ENCODE measurements around the gene ULK4.

Gene ULK4

DNA sequence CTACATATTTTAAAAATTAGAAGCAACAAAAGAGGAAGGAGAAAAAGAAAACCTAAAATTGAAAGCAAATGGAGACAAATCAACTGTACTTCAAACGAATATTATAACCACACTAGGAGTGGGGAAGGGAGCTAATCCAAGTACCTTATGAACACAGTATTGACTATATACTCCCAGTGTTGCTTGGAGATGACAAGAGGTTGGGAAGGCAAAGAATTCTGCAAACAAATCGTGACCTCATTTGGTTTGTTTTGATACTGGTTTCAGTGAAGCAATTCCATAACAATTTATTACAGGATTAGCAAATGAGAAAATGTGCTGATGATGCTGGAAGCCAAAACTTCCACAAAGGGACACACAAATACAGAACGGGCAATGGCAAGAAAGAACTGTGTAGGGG is 268.1 kb downstream of the ULK4 start:
- TF ChIP-seq, protein P1, sequence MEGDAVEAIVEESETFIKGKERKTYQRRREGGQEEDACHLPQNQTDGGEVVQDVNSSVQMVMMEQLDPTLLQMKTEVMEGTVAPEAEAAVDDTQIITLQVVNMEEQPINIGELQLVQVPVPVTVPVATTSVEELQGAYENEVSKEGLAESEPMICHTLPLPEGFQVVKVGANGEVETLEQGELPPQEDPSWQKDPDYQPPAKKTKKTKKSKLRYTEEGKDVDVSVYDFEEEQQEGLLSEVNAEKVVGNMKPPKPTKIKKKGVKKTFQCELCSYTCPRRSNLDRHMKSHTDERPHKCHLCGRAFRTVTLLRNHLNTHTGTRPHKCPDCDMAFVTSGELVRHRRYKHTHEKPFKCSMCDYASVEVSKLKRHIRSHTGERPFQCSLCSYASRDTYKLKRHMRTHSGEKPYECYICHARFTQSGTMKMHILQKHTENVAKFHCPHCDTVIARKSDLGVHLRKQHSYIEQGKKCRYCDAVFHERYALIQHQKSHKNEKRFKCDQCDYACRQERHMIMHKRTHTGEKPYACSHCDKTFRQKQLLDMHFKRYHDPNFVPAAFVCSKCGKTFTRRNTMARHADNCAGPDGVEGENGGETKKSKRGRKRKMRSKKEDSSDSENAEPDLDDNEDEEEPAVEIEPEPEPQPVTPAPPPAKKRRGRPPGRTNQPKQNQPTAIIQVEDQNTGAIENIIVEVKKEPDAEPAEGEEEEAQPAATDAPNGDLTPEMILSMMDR (IDR thresholded peaks at IDR 0.05), result no peak
- H3K9me3 ChIP-seq, result no peaks in the 10 kb centered on the region
- H3K27ac ChIP-seq, result no peak overlapping the region
- H3K4me1 ChIP-seq (ENCODE audit: control insufficient read depth in 1 of 2, insufficient read depth in 1 of 2, low read depth in 1 of 2, low read length in 1 of 2), result no peaks in the 10 kb centered on the region
- H3K36me3 ChIP-seq, result no peaks in the 10 kb centered on the region
- no peaks in the 10 kb centered on the region for H3K27me3 ChIP-seq
- no peak overlapping the region for H3K4me3 ChIP-seq (ENCODE audit: low read depth in 1 of 2, low read length in 1 of 2)

DNA sequence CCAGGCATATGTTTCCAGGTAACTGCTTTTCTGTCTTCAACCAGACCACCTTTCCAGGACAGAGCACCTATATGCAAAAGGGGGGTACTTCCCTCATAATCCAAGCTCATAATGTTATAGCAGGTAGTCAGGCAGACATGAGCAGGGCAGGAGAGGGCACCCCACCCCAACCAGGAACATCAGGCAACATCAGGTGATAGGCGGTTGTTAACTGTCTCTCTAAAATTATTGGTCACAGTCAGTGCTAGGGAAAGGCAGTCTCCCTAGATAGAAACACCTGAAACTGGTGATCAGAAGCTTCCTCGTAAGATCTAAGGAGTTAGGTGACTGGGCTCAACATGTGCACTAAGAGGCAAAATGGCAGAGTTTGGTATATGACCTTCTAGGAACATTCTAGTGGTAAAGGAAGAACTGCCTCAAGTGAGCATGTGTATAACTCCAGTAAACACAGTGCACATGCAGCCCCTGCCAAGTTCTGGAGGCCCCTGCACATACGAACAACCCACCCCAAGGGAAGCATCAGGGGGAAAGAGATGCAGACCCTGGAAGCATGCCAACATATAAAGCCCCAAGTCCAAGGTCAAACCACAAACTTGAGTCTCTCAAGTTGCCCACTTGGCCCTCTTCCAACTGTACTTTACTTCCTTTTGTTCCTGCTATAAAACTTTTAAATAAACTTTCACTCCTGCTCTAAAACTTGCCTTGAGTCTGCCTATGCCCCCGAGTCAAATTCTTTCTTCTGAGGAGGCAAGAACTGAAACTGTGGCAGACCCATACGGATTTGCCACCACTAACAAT is 270.9 kb downstream of the ULK4 start:
- Histone ChIP-seq H3K4me1 (ENCODE audit: control insufficient read depth in 1 of 2, insufficient read depth in 1 of 2, low read depth in 1 of 2, low read length in 1 of 2) (no peaks in the 10 kb centered on the region), H3K27me3 (no peaks in the 10 kb centered on the region), H3K27ac (no peak overlapping the region), H3K4me3 (ENCODE audit: low read depth in 1 of 2, low read length in 1 of 2) (no peak overlapping the region), H3K36me3 (no peaks in the 10 kb centered on the region), H3K9me3 (no peaks in the 10 kb centered on the region)
- TF ChIP-seq, protein P1 (IDR thresholded peaks at IDR 0.05), result no peak

DNA sequence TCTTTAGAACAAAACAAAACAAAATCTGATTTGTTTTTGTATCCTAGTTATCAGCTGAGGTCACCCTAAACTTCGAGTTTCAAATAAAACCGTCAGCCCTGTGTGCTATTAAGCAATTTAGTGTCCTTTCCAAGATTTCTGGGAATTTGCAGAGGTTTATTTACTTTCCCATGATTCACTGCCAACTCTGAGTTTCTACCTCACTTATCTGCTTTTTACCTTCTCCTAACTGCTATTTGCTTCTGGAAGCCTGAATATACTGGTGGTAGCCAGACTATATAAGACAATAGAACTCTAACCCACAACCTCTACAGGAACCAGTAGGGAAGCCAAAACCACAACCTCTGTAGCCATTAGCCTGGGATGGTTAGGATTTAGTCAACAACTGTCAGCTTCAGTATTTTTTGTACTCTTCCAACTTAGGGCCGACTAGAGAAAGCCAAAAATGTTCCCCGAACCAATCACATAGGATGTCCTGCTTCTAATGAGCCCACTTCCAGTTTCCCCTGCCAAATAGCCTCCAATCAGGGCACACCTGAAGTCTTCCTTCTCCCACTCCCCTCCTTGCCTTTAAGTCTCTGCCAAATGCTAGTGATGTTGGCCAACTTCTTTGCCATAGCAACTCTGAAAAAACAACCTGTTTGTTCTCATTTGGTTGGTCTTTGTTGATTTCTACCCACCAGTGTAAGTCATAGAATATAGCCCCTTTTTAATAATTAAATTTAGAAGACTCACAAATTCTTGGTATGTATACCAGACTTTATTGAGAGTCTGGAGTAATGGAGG is 273.1 kb downstream of the ULK4 start:
- Histone ChIP-seq H3K4me3 (ENCODE audit: low read depth in 1 of 2, low read length in 1 of 2) (no peak overlapping the region), H3K27ac (no peak overlapping the region), H3K27me3 (no peaks in the 10 kb centered on the region), H3K4me1 (ENCODE audit: control insufficient read depth in 1 of 2, insufficient read depth in 1 of 2, low read depth in 1 of 2, low read length in 1 of 2) (no peaks in the 10 kb centered on the region), H3K9me3 (no peaks in the 10 kb centered on the region), H3K36me3 (no peaks in the 10 kb centered on the region)
- TF ChIP-seq, protein P1 (IDR thresholded peaks at IDR 0.05), result no peak

DNA sequence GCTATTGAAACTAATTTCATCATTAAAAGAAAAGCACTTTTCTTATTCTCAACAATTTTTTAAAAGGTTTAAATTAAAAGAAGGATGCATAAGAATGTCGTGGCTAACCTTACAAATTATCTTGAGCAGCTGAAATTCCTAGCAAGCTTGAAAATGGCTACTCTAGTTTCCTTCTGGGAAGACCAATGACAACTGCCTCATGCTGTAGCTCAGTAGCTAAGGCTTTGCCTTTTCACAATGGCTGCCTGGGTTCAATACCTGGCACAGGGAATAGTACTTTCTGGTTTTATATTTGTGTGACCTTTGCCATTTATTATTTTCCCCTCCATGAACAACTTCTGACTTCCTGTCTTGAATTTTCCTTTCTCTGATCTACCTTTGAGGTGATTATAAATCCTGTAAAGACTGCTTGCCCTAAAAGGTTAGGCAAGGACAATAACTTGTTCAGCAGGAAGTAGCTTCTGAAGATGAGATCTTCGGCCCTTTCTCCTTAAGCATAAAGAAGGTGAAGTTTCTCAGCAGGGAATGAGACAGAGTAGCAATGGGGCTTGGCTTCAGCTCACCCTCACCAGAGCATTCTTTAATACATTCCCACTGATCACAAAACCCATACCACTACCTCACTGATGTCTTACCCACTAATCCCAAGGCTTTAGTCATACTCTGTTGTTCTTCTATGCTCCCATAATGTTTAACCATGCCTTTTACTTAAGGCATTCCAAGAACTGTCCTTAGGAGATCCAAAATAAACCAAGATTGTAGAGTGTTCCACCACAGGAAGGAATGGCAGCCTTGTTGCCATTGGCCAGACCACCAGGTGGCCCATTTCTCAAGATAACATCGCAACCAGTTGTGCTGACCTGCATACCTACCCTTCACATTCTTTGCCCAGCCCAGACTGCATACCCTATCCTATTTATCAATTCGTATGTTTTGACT is 276.8 kb downstream of the ULK4 start:
- H3K36me3 ChIP-seq, result no peaks in the 10 kb centered on the region
- H3K27ac ChIP-seq, result no peak overlapping the region
- TF ChIP-seq, protein P1 (IDR thresholded peaks at IDR 0.05), result no peak
- no peaks in the 10 kb centered on the region for H3K9me3 ChIP-seq
- H3K4me1 ChIP-seq (ENCODE audit: control insufficient read depth in 1 of 2, insufficient read depth in 1 of 2, low read depth in 1 of 2, low read length in 1 of 2), result no peaks in the 10 kb centered on the region
- no peaks in the 10 kb centered on the region for H3K27me3 ChIP-seq
- no peak overlapping the region for H3K4me3 ChIP-seq (ENCODE audit: low read depth in 1 of 2, low read length in 1 of 2)

DNA sequence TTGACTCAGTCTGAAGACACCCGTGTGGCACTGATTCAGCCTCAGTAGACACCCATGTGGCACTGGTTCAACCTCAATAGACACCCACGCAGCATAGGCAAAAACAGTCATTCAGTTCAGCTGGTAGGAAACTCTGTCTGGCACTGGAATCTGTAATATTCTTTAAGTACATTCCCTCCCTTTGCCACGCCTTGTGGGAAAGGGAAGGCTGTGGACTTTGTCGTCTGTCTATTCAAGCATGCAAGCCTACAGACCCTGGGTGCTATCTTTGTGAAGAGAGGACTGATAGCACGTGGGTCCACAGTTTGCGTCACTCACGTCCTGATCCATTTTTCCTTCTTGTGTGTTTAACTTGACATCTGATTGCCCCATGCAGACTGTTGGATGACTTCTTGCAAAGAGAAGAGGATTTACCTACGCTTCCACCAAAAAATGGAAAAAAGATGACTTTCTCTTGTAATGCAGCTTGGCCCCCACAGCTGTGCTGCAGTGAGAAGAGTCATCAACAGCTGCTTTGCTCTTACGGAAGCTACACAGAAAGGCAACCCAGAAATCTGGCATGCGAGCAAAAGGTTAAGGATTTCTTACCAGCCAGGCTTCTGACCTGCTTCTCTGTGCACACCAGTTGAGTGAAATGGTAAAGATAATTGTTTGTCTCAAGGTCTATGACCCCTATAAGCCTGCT is 278.1 kb downstream of the ULK4 start:
- Histone ChIP-seq H3K36me3 (no peaks in the 10 kb centered on the region), H3K27ac (no peak overlapping the region), H3K4me1 (ENCODE audit: control insufficient read depth in 1 of 2, insufficient read depth in 1 of 2, low read depth in 1 of 2, low read length in 1 of 2) (no peaks in the 10 kb centered on the region), H3K4me3 (ENCODE audit: low read depth in 1 of 2, low read length in 1 of 2) (no peak overlapping the region), H3K9me3 (no peaks in the 10 kb centered on the region), H3K27me3 (no peaks in the 10 kb centered on the region)
- TF ChIP-seq, protein P1 (IDR thresholded peaks at IDR 0.05), result no peak

Measured in neutrophil (primary cell).